Neural progenitor cell (in vitro differentiated cells): ENCODE data around the gene ZNF593OS.

ENCODE experiments used
- CTCF ChIP-seq: fragments of 200-600 bp; sonication (generic); IDR thresholded peaks from 2 replicates; pipeline ENCODE4 v1.5.1; 2017; ENCODE audit warnings: antibody characterized with exemption, mild to moderate bottlenecking
- EZH2phosphoT487 ChIP-seq: fragments of 200-600 bp; sonication (generic); IDR thresholded peaks from 2 replicates; pipeline ENCODE4 v1.6.1; 2017; ENCODE audit warnings: antibody characterized with exemption

GRCh38 chr1:26189331-26189730, 17.7 kb upstream of the ZNF593OS start:
- TF ChIP-seq EZH2phosphoT487 (no peak), CTCF (no peak)
